BE2C (cell line): ENCODE data around the gene CUEDC1.

Experiments
- DNase-seq: peaks from one replicate; pipeline ENCODE4 v3.0.0-alpha.2; 2020
- H3K27me3 ChIP-seq: fragments of 250-450 bp; sonication (Bioruptor Pico); 2 replicates; pipeline ENCODE4 v1.5.1; 2020; ENCODE audit warnings: mild to moderate bottlenecking
- H3K36me3 ChIP-seq: fragments of 250-450 bp; sonication (Bioruptor Pico); 2 replicates; pipeline ENCODE4 v1.5.1; 2020; ENCODE audit warnings: mild to moderate bottlenecking
- H3K4me1 ChIP-seq: fragments of 250-450 bp; sonication (Bioruptor Pico); 2 replicates; pipeline ENCODE4 v1.5.1; 2020
- H3K4me3 ChIP-seq: 2 replicates; pipeline ENCODE4 v1.5.1; 2011; ENCODE audit warnings: low read depth, low read length
- H3K9me3 ChIP-seq: fragments of 250-450 bp; sonication (Bioruptor Pico); 2 replicates; pipeline ENCODE4 v1.5.1; 2020
- TF ChIP-seq, protein P1 (sequence below): IDR thresholded peaks from 2 replicates; pipeline ENCODE4 v1.5.1; 2012; ENCODE audit warnings: mild to moderate bottlenecking, low read depth, low read length

Gene CUEDC1

DNA sequence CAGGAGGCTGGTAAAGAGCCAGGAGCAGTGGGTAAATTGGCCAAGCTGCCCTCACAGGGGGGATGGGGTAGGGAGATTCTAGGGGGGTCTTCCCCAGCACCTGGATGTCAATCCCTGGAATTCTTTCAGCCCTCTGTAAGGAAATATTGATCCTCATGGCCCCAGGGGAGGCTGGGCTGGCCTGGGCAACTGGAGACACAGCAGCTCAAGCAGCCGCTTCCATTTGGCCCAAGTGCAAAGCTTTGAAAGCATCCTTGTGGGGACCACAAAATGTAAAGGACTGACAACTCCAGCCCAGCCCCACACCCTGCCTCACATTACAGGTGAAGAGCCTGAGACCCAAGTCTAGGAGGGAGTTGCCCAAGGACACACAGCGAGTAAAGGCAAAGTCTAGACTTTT lies 66.0 kb downstream of the CUEDC1 start:
- no peaks in the 10 kb centered on the region for H3K36me3 ChIP-seq
- peaks cover 9% of the 10 kb centered on the region for H3K4me1 ChIP-seq
- no peaks in the 10 kb centered on the region for H3K27me3 ChIP-seq
- DNase-seq, result no peak
- no peaks in the 10 kb centered on the region for H3K9me3 ChIP-seq
- TF ChIP-seq, protein P1, sequence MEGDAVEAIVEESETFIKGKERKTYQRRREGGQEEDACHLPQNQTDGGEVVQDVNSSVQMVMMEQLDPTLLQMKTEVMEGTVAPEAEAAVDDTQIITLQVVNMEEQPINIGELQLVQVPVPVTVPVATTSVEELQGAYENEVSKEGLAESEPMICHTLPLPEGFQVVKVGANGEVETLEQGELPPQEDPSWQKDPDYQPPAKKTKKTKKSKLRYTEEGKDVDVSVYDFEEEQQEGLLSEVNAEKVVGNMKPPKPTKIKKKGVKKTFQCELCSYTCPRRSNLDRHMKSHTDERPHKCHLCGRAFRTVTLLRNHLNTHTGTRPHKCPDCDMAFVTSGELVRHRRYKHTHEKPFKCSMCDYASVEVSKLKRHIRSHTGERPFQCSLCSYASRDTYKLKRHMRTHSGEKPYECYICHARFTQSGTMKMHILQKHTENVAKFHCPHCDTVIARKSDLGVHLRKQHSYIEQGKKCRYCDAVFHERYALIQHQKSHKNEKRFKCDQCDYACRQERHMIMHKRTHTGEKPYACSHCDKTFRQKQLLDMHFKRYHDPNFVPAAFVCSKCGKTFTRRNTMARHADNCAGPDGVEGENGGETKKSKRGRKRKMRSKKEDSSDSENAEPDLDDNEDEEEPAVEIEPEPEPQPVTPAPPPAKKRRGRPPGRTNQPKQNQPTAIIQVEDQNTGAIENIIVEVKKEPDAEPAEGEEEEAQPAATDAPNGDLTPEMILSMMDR, result no peak
- H3K4me3 ChIP-seq, result no peak overlapping the region

DNA sequence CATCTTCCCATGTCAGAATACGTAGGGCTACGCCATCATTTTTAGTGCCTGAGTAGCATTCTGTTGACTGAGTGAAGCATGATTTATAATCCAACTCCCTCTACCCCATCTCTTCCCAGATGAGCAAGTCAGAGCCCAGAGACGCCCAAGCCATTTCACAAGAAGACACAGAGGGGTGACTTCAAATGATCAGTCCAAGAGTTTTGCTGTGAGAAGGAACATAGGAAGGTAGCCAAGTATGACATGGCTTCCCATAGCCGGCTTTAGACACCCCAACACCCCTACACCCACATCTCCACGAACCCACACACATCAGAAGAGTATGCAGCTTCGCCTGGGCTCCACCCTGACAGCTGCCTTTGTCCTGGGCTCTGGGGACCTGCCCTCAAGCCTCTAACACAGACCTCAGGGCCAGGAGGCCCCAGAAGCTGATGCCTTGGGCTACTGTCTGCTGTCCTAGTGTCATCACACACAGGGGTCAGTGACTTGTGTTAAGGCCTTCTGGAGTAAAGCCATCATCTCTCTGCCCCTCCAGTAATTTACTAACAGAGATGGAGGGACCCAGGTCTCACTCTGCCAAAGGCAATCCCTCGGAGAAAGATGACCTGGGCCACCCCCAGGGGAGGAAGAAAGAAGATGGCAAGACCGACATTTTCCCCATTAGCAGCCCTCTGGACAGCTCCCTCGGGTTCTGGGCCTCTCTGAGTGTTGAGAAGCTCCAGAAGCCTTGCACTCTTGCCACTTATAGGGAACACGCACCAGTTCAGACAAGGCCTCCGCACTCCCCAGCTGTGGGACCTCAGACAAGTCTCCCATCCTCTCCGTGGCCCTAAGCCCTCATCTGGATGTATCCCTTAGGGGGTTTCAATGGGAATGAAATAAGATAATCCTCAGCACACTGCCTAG lies 66.6 kb downstream of the CUEDC1 start:
- DNase-seq, result no peak
- TF ChIP-seq, protein P1, result no peak
- Histone ChIP-seq H3K27me3 (no peaks in the 10 kb centered on the region), H3K9me3 (no peaks in the 10 kb centered on the region), H3K36me3 (no peaks in the 10 kb centered on the region), H3K4me1 (peaks cover 9% of the 10 kb centered on the region), H3K4me3 (no peak overlapping the region)

- TF ChIP-seq, protein P1, result no peak
- no peaks in the 10 kb centered on the region for H3K9me3 ChIP-seq
- no peaks in the 10 kb centered on the region for H3K36me3 ChIP-seq
- H3K4me1 ChIP-seq, result peaks cover 6% of the 10 kb centered on the region; the same call in 1 of the 2 replicates
- DNase-seq, result no peak
- no peaks in the 10 kb centered on the region for H3K27me3 ChIP-seq
- no peak overlapping the region for H3K4me3 ChIP-seq
Observed at GRCh38 chr17:57887161-57887560, 68.1 kb downstream of the CUEDC1 start.

DNA sequence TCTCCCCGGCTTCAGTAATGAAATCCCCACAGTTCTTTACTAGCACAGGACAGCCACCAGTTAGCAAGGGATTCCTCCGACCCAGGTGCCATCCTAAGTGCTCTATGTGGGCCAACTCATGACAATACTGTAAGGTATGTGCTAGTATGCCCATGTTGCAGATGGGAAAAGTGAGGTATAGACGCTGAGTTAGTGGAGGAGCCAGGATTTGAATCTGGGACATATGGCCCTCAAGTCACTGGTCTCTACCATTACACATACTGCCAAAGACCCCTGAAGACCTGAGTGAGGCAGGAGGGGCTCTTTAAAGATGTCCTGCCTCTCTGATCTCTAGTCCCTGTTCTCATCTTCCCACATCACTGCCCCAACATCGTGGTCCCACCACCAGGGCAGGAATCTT lies 69.2 kb downstream of the CUEDC1 start:
- Histone ChIP-seq H3K36me3 (no peaks in the 10 kb centered on the region), H3K9me3 (no peaks in the 10 kb centered on the region), H3K27me3 (no peaks in the 10 kb centered on the region), H3K4me1 (peaks cover 6% of the 10 kb centered on the region; the same call in 1 of the 2 replicates), H3K4me3 (no peak overlapping the region)
- DNase-seq, result no peak
- TF ChIP-seq, protein P1, result no peak

DNA sequence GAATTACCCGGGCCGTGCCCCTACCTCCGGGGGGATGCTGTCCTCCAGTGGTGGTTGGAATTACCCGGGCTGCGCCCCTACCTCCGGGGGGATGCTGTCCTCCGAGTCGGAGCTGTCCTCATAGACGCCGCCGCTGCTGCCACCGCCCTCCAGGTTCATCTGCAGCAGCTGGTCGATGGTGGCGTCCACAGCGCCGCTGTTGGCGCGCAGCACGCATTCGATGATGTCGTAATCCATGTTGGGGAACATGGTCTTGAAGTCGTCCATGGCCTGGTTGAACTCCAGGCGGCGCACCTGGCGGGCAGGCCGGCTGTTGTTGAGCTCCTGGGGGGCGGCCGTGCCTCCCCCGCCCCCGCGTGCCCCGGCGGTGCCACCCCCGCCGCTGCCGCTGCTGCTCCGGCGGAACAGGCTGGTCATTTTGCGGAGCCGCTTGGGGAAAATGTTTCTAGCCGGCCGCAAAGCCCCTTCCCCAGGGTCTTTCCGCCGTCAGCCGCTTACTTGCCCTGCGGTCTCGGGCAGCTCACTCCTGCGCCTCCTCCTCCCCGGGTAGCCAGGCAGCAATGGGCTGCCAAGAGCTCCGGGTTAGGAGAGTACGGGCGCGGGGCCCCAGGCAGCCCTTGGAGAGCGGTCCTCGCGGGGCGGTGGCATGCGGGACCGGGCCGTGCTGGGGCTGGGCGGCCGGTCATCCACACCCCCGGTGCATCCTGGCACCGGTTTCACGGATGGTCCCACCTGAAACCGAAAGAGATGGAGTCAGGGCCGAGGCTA lies 69.9 kb downstream of the CUEDC1 start:
- no peaks in the 10 kb centered on the region for H3K9me3 ChIP-seq
- no peak overlapping the region for H3K4me3 ChIP-seq
- no peaks in the 10 kb centered on the region for H3K36me3 ChIP-seq
- TF ChIP-seq, protein P1, result no peak
- H3K27me3 ChIP-seq, result no peaks in the 10 kb centered on the region
- DNase-seq, result no peak
- H3K4me1 ChIP-seq, result peaks cover 3% of the 10 kb centered on the region; the same call in 1 of the 2 replicates
